ENCODE results near the gene MAB21L4.

Gene MAB21L4

GRCh38 chr2:240875228-240876034, 20.5 kb downstream of the MAB21L4 start:
- DNase-seq: no peak

GRCh38 chr2:240874715-240875227, 21.2 kb downstream of the MAB21L4 start:
- no peak for DNase-seq

GRCh38 chr2:240873805-240874714, 21.9 kb downstream of the MAB21L4 start:
- DNase-seq: no peak

GRCh38 chr2:240873098-240873788, 22.7 kb downstream of the MAB21L4 start:
- no peak for DNase-seq

GRCh38 chr2:240872317-240873097, 23.4 kb downstream of the MAB21L4 start:
- no peak for DNase-seq

- no peak for DNase-seq
These were observed 24.6 kb downstream of the MAB21L4 start for GRCh38 chr2:240871071-240871958.

GRCh38 chr2:240869956-240870875, 25.7 kb downstream of the MAB21L4 start:
- DNase-seq: no peak

GRCh38 chr2:240869109-240869955, 26.6 kb downstream of the MAB21L4 start:
- no peak for DNase-seq

GRCh38 chr2:240868286-240869108, 27.5 kb downstream of the MAB21L4 start, which contains the start of gene AGXT:
TSS of gene AGXT (plus strand) at chr2:240868824. CDS start at chr2:240868866, 42 bp downstream.
- no peak for DNase-seq

- DNase-seq: no peak
These were observed 30.6 kb downstream of the MAB21L4 start for GRCh38 chr2:240865391-240865790.

- DNase-seq: no peak
These were observed 31.5 kb downstream of the MAB21L4 start for GRCh38 chr2:240864475-240864874.

- no peak for DNase-seq
These were observed 34.4 kb downstream of the MAB21L4 start for GRCh38 chr2:240861547-240861946.

- no peak for DNase-seq
These were observed 37.1 kb downstream of the MAB21L4 start for GRCh38 chr2:240858871-240859270.

- DNase-seq: no peak
These were observed 37.6 kb downstream of the MAB21L4 start for GRCh38 chr2:240858321-240858720.

GRCh38 chr2:240857039-240858008, 38.6 kb downstream of the MAB21L4 start:
- DNase-seq: no peak

- no peak for DNase-seq
These were observed 39.6 kb downstream of the MAB21L4 start for GRCh38 chr2:240856151-240856980.
